Stomach (tissue), 9 donors: ENCODE results near the gene MCF2L. TPM values are rescaled to one million over a fixed set of nuclear protein-coding genes. Genes with fewer than 3 reads are reported as not detected.

ENCODE experiments used
- DNase-seq, 2 donors: peaks; one replicate each; pipeline versions ENCODE4 v3.0.0 to v3.0.0-alpha.2; 2013 to 2019
- H3K27ac ChIP-seq, 5 donors: fragments of 200-600 bp in 4 of 5; sonication (generic) in 4 of 5; one replicate each; pipeline ENCODE4 v1.5.1; 2013 to 2019; ENCODE audit warnings: mild to moderate bottlenecking in 1 of 5, moderate library complexity in 1 of 5
- H3K27me3 ChIP-seq, 3 donors: fragments of 200-600 bp; sonication (generic); one replicate each; pipeline ENCODE4 v1.5.1; 2017 to 2019; ENCODE audit warnings: mixed run types in 1 of 3
- H3K36me3 ChIP-seq, 4 donors: fragments of 200-600 bp; sonication (generic); 1 replicate in 3 of 4; 2 replicates in 1 of 4; pipeline ENCODE4 v1.5.1; 2016 to 2019
- H3K4me1 ChIP-seq, 4 donors: fragments of 200-600 bp; sonication (generic); one replicate each; pipeline ENCODE4 v1.5.1; 2016 to 2019
- H3K4me3 ChIP-seq, 4 donors: fragments of 200-600 bp; sonication (generic) in 3 of 4; one replicate each; pipeline ENCODE4 v1.5.1; 2016 to 2019; ENCODE audit warnings: mild to moderate bottlenecking in 1 of 4
- H3K9me3 ChIP-seq, 4 donors: fragments of 200-600 bp; sonication (generic); one replicate each; pipeline ENCODE4 v1.5.1; 2016 to 2019
- CTCF ChIP-seq, 7 experiments: fragments of 450-650 bp in 4 of 7; fragments of 200-600 bp in 3 of 7; sonication (generic) in 3 of 7; IDR thresholded peaks; one replicate each; pipeline ENCODE4 v1.5.1; 2016 to 2019; ENCODE audit warnings: antibody characterized with exemption in 7 of 7, control low read depth in 2 of 7, mild to moderate bottlenecking in 1 of 7
- EP300 ChIP-seq: sonication (generic); formaldehyde crosslinking; IDR thresholded peaks from one replicate; pipeline ENCODE4 v1.6.1; 2017; ENCODE audit warnings: antibody characterized with exemption
- POLR2A ChIP-seq, 4 donors: fragments of 450-650 bp; IDR thresholded peaks; one replicate each; pipeline ENCODE4 v1.6.1; 2016; ENCODE audit warnings: antibody characterized with exemption in 4 of 4, control low read depth in 2 of 4, mild to moderate bottlenecking in 1 of 4, moderate library complexity in 1 of 4
- POLR2AphosphoS5 ChIP-seq, 3 donors: sonication (generic); formaldehyde crosslinking; IDR thresholded peaks; one replicate each; pipeline ENCODE4 v1.6.1; 2016; ENCODE audit warnings: antibody characterized with exemption in 3 of 3
- WGBS, 5 donors: extraction: QIAGEN DNeasy Blood & Tissue Kit in 3 of 5; methylation state at CpG; one replicate each; pipeline versions ENCODE4 v1.1.5 to v1.1.7; 2013 to 2018; 5-methylcytosine and 5-hydroxymethylcytosine counted together
- intact Hi-C: fragments of 100-400 bp; cut with DNase I; formaldehyde crosslinking; loops from one replicate; pipeline ENCODE4 v1.15.1; 2023; ENCODE audit warnings: low total_unique reads
- polyA plus RNA-seq, 3 donors: library from polyadenylated mRNA; stranded (reverse); fragments of 200-250 nt; gene quantifications; one replicate each; pipeline ENCODE4 v1.2.3, GENCODE V29; 2013
- total RNA-seq, 5 donors: library from RNA; depleted of rRNA; stranded (reverse); fragments of >200 nt; gene quantifications; one replicate each; pipeline versions ENCODE4 v1.1.0 to v1.2.3, GENCODE V29; 2014 to 2016
- donor health status: healthy with polysubstance abuse.
- donor health status: Bipolar disorder and iron deficiency.
- donor health status: healthy.

The MCF2L gene
- total and polyA plus RNA-seq, 8 donors: 10.8 to 363 (median 39.4) TPM

DNA sequence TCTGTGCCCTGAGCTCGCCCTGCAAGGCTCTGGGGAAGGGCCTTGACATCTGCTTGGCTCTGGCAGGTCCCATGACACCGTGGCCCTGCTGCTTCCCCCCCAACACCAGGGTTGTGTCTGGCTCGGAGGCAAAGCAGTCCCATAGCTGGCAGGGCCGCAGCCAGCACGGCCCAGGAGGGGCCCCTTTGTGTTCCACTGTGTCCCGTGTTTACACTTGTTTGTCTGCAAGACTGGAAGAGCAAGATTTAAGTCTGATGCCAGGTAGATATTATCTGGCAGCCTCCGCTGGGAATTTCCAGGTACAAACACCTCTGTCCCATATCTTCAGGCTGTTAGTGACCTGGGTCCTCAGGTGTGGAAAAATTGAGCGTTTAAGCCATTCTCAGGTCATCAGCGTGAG is 44.3 kb downstream of the MCF2L start:
- intact Hi-C loops: no loop called here
- no peak overlapping the region for H3K4me3 ChIP-seq
- H3K36me3 ChIP-seq: peaks cover 0 to 35% (median 26%) of the 10 kb centered on the region in 4 donors
- WGBS, 5 donors: 31 to 61% (median 35%) methylated on average over 4 to 9 of the region's 9 CpGs
- no peaks in the 10 kb centered on the region for H3K9me3 ChIP-seq
- H3K27ac ChIP-seq: peak overlapping the region in 3 of 5 donors; percentile 9 to 66 (median 26)
- no peaks in the 10 kb centered on the region for H3K27me3 ChIP-seq
- peaks cover 17 to 34% (median 24%) of the 10 kb centered on the region in 4 donors for H3K4me1 ChIP-seq
- DNase-seq: peak; percentile 71 to 72
- TF ChIP-seq POLR2AphosphoS5 (IDR thresholded peaks at IDR 0.05): no peak
- no peak for TF ChIP-seq EP300
- no peak for TF ChIP-seq POLR2A (IDR thresholded peaks at IDR 0.05)
- TF ChIP-seq CTCF (IDR thresholded peaks at IDR 0.05): no peak

DNA sequence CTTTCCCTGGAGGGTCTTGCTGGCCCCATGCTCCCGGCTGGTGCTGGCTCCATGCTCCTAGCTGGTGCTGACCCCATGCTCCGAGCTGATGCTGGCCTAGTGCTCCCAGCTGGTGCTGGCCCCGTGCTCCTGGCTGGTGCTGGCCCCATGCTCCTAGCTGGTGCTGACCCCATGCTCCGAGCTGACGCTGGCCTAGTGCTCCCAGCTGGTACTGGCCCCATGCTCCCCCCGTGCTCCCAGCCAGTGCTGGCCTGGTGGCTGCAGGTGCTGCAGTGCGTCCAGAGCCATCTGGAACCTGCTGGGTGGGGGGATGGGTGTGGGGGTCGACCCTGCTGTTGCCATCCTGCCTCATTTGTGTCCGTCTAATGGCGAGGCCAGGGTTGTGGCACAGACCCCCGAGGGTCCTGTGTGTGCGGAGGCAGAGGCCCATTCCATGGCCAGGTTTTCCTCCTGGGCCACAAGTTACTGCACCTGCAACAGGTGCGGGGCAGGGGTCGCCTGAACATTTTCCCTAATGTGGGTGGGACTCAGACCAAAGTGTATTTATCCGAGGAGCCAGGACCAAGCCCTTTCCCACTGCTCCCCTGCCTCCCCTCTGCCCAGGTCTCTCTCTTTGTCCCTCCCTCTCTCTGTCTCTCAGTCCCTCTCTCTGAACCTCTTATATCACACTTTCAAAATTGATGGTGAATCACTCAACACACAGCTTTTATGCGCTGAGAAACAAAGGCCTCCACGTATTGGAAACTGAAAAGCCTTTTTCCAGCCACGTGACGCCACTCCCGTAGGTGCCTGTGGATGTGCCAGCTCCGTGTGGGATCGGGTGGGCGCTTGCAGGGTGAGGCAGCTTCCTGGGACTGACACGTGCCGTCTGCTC is 45.1 kb downstream of the MCF2L start:
- no peak for TF ChIP-seq POLR2AphosphoS5 (IDR thresholded peaks at IDR 0.05)
- no peak for TF ChIP-seq CTCF (IDR thresholded peaks at IDR 0.05)
- H3K27me3 ChIP-seq: no peaks in the 10 kb centered on the region
- peak in 1 of 2 donors; percentile 53 for DNase-seq
- H3K27ac ChIP-seq: peak overlapping the region in 2 of 5 donors; percentile 9 to 66
- H3K4me3 ChIP-seq: no peak overlapping the region
- intact Hi-C loops: no loop called here
- 67 to 76% (median 71%) methylated on average over 12 to 25 of the region's 25 CpGs for WGBS, 5 donors
- H3K36me3 ChIP-seq: peaks cover 0 to 43% (median 34%) of the 10 kb centered on the region in 4 donors
- H3K9me3 ChIP-seq: no peaks in the 10 kb centered on the region
- H3K4me1 ChIP-seq: peaks cover 17 to 34% (median 24%) of the 10 kb centered on the region in 4 donors

DNA sequence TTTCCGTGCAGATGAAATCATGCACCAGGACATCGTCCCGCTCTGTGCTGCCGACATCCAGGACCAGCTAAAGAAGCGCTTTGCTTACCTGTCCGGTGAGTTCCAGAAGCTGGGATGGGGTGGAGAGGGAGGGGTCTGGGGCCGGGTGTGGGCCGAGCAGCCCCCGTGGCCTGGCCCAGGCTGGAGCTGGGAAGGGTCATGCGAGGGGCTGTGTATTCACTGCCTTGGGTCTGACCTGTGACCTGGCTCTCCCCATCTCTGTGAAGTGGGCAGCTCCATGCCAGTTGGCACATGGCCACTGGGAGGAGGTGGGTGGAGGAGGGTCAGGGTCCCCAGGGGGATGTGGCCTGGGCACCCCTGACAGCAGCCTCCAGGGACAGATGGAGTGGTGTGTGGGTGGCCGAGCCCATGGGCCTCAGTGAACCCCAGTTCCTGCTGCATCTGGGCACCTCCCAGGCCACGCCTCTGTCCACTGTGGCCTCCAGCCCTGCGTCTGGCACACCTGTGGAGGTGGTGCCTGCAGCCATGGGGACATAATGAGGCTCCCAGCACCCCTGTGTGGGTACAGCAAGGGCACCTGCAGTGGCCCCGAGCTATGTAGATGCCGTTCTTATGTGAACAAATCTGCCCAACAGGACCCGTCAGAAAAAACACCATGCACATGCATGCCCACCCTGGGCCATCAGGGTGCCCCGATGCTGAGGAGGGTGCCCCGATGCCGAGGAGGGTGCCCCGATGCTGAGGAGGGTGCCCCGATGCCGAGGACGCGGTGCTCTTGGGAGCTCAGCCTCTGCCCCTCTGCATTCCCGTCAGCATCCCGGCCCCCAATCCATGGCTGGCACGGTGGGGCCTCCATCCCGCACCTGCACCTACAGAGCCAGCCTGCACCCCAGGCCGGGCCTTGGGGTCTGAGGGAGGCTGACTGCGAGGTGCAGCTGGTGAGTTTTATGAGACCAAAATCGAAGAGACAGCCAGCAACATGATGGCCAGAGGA is 46.0 kb downstream of the MCF2L start:
- WGBS, 5 donors: 81 to 90% (median 82%) methylated on average over 15 to 31 of the region's 31 CpGs
- no peak for DNase-seq
- no peaks in the 10 kb centered on the region for H3K27me3 ChIP-seq
- no peak overlapping the region for H3K27ac ChIP-seq
- H3K4me3 ChIP-seq: no peak overlapping the region
- H3K4me1 ChIP-seq: peaks cover 17 to 27% (median 22%) of the 10 kb centered on the region in 4 donors
- peaks cover 0 to 45% (median 38%) of the 10 kb centered on the region in 4 donors for H3K36me3 ChIP-seq
- no peak for TF ChIP-seq EP300
- no peak for TF ChIP-seq CTCF (IDR thresholded peaks at IDR 0.05)
- TF ChIP-seq POLR2AphosphoS5 (IDR thresholded peaks at IDR 0.05): no peak
- TF ChIP-seq POLR2A (IDR thresholded peaks at IDR 0.05): no peak
- intact Hi-C loops: no loop called here
- no peaks in the 10 kb centered on the region for H3K9me3 ChIP-seq
